Smooth muscle cell (in vitro differentiated cells): Measurements from ENCODE around the gene OLFML2B. TPM values are rescaled to one million over a fixed set of nuclear protein-coding genes. Genes with fewer than 3 reads are reported as not detected.

ENCODE experiments used
- DNase-seq: peaks from one replicate; lab custom pipeline; 2025; ENCODE audit not compliant: unreplicated experiment; lab: John Stamatoyannopoulos, UW
- H2AFZ ChIP-seq: fragments of 200-600 bp; sonication (generic); 2 replicates; pipeline ENCODE4 v1.6.0; 2016; ENCODE audit warnings: antibody characterized with exemption, low read depth, mild to moderate bottlenecking
- H3F3A ChIP-seq: fragments of 200-600 bp; sonication (generic); 2 replicates; pipeline ENCODE4 v1.6.0; 2017; ENCODE audit warnings: antibody characterized with exemption, low read depth
- H3K27ac ChIP-seq: fragments of 200-600 bp; sonication (generic); 2 replicates; pipeline ENCODE4 v1.5.1; 2016; ENCODE audit warnings: low read depth, mild to moderate bottlenecking
- H3K27me3 ChIP-seq: fragments of 200-600 bp; sonication (generic); 2 replicates; pipeline ENCODE4 v1.6.1; 2016; ENCODE audit warnings: low read depth, mild to moderate bottlenecking
- H3K36me3 ChIP-seq: fragments of 200-600 bp; sonication (generic); 2 replicates; pipeline ENCODE4 v1.5.1; 2016; ENCODE audit warnings: low read depth
- H3K4me1 ChIP-seq: fragments of 200-600 bp; sonication (generic); 2 replicates; pipeline ENCODE4 v1.5.1; 2016; ENCODE audit warnings: low read depth
- H3K4me2 ChIP-seq: fragments of 200-600 bp; sonication (generic); 2 replicates; pipeline ENCODE4 v1.6.0; 2016; ENCODE audit warnings: mild to moderate bottlenecking
- H3K4me3 ChIP-seq: fragments of 200-600 bp; sonication (generic); 2 replicates; pipeline ENCODE4 v1.5.1; 2016; ENCODE audit warnings: mild to moderate bottlenecking
- H3K79me2 ChIP-seq: fragments of 200-600 bp; sonication (generic); 2 replicates; pipeline ENCODE4 v1.6.0; 2016; ENCODE audit warnings: low read depth, mild to moderate bottlenecking
- H3K9ac ChIP-seq: fragments of 200-600 bp; sonication (generic); 2 replicates; pipeline ENCODE4 v1.6.0; 2016; ENCODE audit warnings: low read depth
- H3K9me3 ChIP-seq: fragments of 200-600 bp; sonication (generic); replicated peaks from 2 replicates; pipeline ENCODE4 v1.5.1; 2016; ENCODE audit warnings: low read depth
- H4K20me1 ChIP-seq: fragments of 200-600 bp; sonication (generic); 2 replicates; pipeline ENCODE4 v1.6.0; 2016; ENCODE audit warnings: low read depth
- WGBS: methylation state at CpG from one replicate; pipeline ENCODE4 v1.1.7; 2016; ENCODE audit warnings: low lambda C conversion rate; 5-methylcytosine and 5-hydroxymethylcytosine counted together
- polyA plus RNA-seq: library from polyadenylated mRNA; unstranded; fragments of >200 nt; fragmentation: Nextera tagmentation; extraction: Ambion mirVana; gene quantifications from 2 replicates; pipeline ENCODE4 v1.2.1, GENCODE V29; 2016
- total RNA-seq: library from RNA; depleted of rRNA; stranded (reverse); fragments of >200 nt; gene quantifications from 2 replicates; pipeline ENCODE4 v1.2.3, GENCODE V29; 2014
- TF ChIP-seq, protein P1 (sequence below): fragments of 200-600 bp; sonication (generic); IDR thresholded peaks from 2 replicates; pipeline ENCODE4 v1.5.1; 2017; ENCODE audit warnings: borderline replicate concordance, mild to moderate bottlenecking, antibody characterized with exemption; ENCODE audit not compliant: insufficient read depth, poor library complexity, severe bottlenecking

The OLFML2B gene
- total and polyA plus RNA-seq, 2 experiments from 2014 or later = 5.9 to 9.7 TPM

DNA sequence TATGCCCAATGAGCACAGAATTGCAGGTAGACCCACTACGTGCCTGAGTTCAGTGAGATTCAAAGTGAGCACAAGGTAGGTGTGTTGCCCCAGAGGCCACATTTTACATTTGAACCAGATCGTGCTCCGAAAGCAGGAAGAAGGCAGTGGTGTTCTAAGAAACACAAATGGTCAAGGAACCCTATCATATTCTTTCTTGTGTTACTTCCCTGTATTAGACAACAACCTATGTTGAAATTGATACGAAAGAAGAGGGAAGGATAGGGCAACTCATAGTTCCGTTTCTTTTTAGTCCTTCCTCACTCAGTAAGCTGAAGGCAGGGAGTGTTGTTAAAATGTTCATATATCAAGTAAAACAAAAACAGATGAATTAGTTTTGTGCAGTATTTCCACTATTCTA lies 33.9 kb downstream of the OLFML2B start:
- no peak for DNase-seq
- H3K9me3 ChIP-seq = no peaks in the 10 kb centered on the region
- H3K4me2 ChIP-seq = no peak overlapping the region
- no peaks in the 10 kb centered on the region for H3F3A ChIP-seq
- no peak overlapping the region for H2AFZ ChIP-seq
- no peak overlapping the region for H3K27ac ChIP-seq
- no peaks in the 10 kb centered on the region for H3K36me3 ChIP-seq
- WGBS = 94% methylated on average over 5 of the region's 5 CpGs
- no peaks in the 10 kb centered on the region for H3K27me3 ChIP-seq
- H3K4me1 ChIP-seq = no peaks in the 10 kb centered on the region
- H4K20me1 ChIP-seq = no peaks in the 10 kb centered on the region
- H3K79me2 ChIP-seq = no peaks in the 10 kb centered on the region
- H3K9ac ChIP-seq = no peak overlapping the region
- TF ChIP-seq, protein P1, sequence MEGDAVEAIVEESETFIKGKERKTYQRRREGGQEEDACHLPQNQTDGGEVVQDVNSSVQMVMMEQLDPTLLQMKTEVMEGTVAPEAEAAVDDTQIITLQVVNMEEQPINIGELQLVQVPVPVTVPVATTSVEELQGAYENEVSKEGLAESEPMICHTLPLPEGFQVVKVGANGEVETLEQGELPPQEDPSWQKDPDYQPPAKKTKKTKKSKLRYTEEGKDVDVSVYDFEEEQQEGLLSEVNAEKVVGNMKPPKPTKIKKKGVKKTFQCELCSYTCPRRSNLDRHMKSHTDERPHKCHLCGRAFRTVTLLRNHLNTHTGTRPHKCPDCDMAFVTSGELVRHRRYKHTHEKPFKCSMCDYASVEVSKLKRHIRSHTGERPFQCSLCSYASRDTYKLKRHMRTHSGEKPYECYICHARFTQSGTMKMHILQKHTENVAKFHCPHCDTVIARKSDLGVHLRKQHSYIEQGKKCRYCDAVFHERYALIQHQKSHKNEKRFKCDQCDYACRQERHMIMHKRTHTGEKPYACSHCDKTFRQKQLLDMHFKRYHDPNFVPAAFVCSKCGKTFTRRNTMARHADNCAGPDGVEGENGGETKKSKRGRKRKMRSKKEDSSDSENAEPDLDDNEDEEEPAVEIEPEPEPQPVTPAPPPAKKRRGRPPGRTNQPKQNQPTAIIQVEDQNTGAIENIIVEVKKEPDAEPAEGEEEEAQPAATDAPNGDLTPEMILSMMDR = no peak
- no peak overlapping the region for H3K4me3 ChIP-seq

DNA sequence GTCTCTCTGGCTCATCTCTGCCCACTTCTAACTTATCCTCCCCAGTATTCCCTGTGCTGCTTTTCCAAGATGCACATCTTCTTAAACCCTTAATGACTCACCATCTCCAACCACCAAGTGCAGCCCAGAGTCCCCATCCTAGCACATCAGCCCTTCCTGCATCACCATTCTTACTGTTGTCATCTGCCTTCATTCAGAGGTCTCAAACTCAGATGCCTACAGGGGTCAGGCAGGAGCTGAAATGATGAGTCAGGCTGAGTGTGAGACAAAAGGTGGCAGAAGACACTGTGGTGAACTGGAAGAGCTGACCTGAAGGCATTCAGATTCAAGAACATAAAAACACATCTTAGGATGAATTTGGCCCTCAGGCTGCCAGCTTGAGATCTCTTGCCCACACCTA lies 34.6 kb downstream of the OLFML2B start:
- Histone ChIP-seq H3K4me1 (no peaks in the 10 kb centered on the region), H3K27me3 (no peaks in the 10 kb centered on the region), H3K4me2 (no peak overlapping the region), H3F3A (no peaks in the 10 kb centered on the region), H3K36me3 (no peaks in the 10 kb centered on the region), H3K9ac (no peak overlapping the region), H3K4me3 (no peak overlapping the region), H3K9me3 (no peaks in the 10 kb centered on the region), H2AFZ (no peak overlapping the region), H3K27ac (no peak overlapping the region), H4K20me1 (no peaks in the 10 kb centered on the region), H3K79me2 (no peaks in the 10 kb centered on the region)
- DNase-seq = no peak
- TF ChIP-seq, protein P1 = no peak

DNA sequence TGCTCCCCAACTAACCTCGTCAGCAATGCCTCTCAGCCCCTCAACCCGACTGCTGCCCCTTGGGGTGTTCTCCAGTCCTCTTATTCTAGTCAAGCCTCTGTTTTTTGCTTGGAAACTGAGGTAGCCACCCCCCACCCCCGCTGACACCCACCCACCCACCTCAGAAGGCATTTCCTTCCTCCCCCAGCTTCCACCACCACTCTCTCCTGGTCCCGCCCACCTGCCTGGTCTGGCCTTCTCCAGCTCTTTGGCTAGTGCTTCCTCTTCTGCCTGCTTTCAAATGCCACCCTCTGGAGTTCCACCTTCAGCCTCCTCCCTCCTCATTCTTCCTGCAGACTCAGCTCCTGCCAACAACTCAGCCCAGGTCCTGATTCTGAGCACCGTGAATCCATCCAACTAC lies 35.3 kb downstream of the OLFML2B start:
- Histone ChIP-seq H3K9ac (no peak overlapping the region), H3K27me3 (no peaks in the 10 kb centered on the region), H3K4me2 (no peak overlapping the region), H3K36me3 (no peaks in the 10 kb centered on the region), H3K9me3 (no peaks in the 10 kb centered on the region), H2AFZ (no peak overlapping the region), H3K4me3 (no peak overlapping the region), H3K27ac (no peak overlapping the region), H3K4me1 (no peaks in the 10 kb centered on the region), H3F3A (no peaks in the 10 kb centered on the region), H3K79me2 (no peaks in the 10 kb centered on the region), H4K20me1 (no peaks in the 10 kb centered on the region)
- no peak for DNase-seq
- TF ChIP-seq, protein P1 = no peak
- WGBS = 77% methylated on average over 5 of the region's 5 CpGs

DNA sequence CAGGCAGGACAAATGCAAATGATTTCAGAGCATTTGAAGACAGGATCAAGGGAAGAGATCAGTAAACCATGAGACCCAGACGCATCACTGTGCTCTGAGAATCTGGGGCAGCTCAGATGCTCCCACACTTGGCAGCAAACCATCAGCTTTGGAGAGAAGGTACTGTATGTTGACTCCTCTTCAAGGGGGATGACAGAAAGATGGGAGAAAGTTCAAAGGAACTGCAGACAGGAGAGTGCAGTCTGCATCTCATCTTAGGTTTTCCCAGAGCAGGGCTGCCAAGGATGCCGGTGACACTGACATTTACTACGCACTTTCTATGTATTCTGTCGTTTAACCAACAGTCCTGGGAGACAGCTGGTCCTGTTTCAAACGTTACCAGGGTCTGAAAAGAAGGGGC lies 35.8 kb downstream of the OLFML2B start:
- Histone ChIP-seq H4K20me1 (no peaks in the 10 kb centered on the region), H3K27me3 (no peaks in the 10 kb centered on the region), H3F3A (no peaks in the 10 kb centered on the region), H3K4me3 (no peak overlapping the region), H3K27ac (no peak overlapping the region), H3K4me2 (no peak overlapping the region), H3K36me3 (no peaks in the 10 kb centered on the region), H3K9ac (no peak overlapping the region), H3K79me2 (no peaks in the 10 kb centered on the region), H2AFZ (no peak overlapping the region), H3K4me1 (no peaks in the 10 kb centered on the region), H3K9me3 (no peaks in the 10 kb centered on the region)
- 80% methylated on average over 5 of the region's 5 CpGs for WGBS
- no peak for DNase-seq
- TF ChIP-seq, protein P1 = no peak
